ENCODE results near the gene PADI3. TPM values are rescaled to one million over a fixed set of nuclear protein-coding genes. Genes with fewer than 3 reads are reported as not detected.
"Not testable (repeated sequence)": the region's sequence is repeated elsewhere in the genome, so short reads cannot be mapped to it uniquely, and the experiment has no call there.

Gene PADI3
- total and polyA plus RNA-seq, 4 donors: 0.13 TPM; not detected in 3

- ATAC-seq (ENCODE audit: insufficient read depth, low FRiP score) (no peak), DNase-seq (no peak)
- Histone ChIP-seq H3K4me3 (no peak overlapping the region), H3K9me3 (ENCODE audit: control insufficient read depth in 4 of 4, insufficient read depth in 3 of 4, low read length in 3 of 4) (peaks cover 0 to 5% (median 2%) of the 10 kb centered on the region in 4 donors), H3K4me1 (ENCODE audit: control insufficient read depth in 5 of 5, insufficient read depth in 5 of 5, low read length in 5 of 5) (no peaks in the 10 kb centered on the region), H3K9ac (ENCODE audit: insufficient read depth in 1 of 2, low read length in 2 of 2) (no peak overlapping the region), H3K36me3 (ENCODE audit: control insufficient read depth in 4 of 4, insufficient read depth in 4 of 4, low read length in 4 of 4) (no peaks in the 10 kb centered on the region), H3K27me3 (ENCODE audit: control insufficient read depth in 3 of 3, insufficient read depth in 3 of 3, low read length in 2 of 3) (no peaks in the 10 kb centered on the region), H3K27ac (ENCODE audit: low read depth in 1 of 2, low read length in 1 of 2) (no peak overlapping the region)
- WGBS, 2 donors: 83 to 87% methylated on average over 9 of the region's 9 CpGs
- TF ChIP-seq CTCF (IDR thresholded peaks at IDR 0.05; ENCODE audit: control extremely low read depth, extremely low read depth): no peak
These were observed 67.8 kb downstream of the PADI3 start for GRCh38 chr1:17316704-17317103.

GRCh38 chr1:17318262-17318661, 69.4 kb downstream of the PADI3 start:
- no peak overlapping the region for H3K4me3 ChIP-seq
- peaks cover 0 to 6% (median 4%) of the 10 kb centered on the region in 4 donors for H3K9me3 ChIP-seq (ENCODE audit: control insufficient read depth in 4 of 4, insufficient read depth in 3 of 4, low read length in 3 of 4)
- H3K27ac ChIP-seq (ENCODE audit: low read depth in 1 of 2, low read length in 1 of 2): no peak overlapping the region
- H3K36me3 ChIP-seq (ENCODE audit: control insufficient read depth in 4 of 4, insufficient read depth in 4 of 4, low read length in 4 of 4): no peaks in the 10 kb centered on the region
- no peaks in the 10 kb centered on the region for H3K27me3 ChIP-seq (ENCODE audit: control insufficient read depth in 3 of 3, insufficient read depth in 3 of 3, low read length in 2 of 3)
- ATAC-seq (ENCODE audit: insufficient read depth, low FRiP score) (no peak), DNase-seq (no peak)
- TF ChIP-seq CTCF (IDR thresholded peaks at IDR 0.05; ENCODE audit: control extremely low read depth, extremely low read depth): no peak
- no peak overlapping the region for H3K9ac ChIP-seq (ENCODE audit: insufficient read depth in 1 of 2, low read length in 2 of 2)
- WGBS, 2 donors: 51 to 70% methylated on average over 6 of the region's 6 CpGs
- no peaks in the 10 kb centered on the region for H3K4me1 ChIP-seq (ENCODE audit: control insufficient read depth in 5 of 5, insufficient read depth in 5 of 5, low read length in 5 of 5)

- WGBS, 2 donors: 90 to 93% methylated on average over 11 of the region's 11 CpGs
- peaks cover 0 to 6% (median 4%) of the 10 kb centered on the region in 4 donors for H3K9me3 ChIP-seq (ENCODE audit: control insufficient read depth in 4 of 4, insufficient read depth in 3 of 4, low read length in 3 of 4)
- DNase-seq (no peak), ATAC-seq (ENCODE audit: insufficient read depth, low FRiP score) (no peak)
- H3K36me3 ChIP-seq (ENCODE audit: control insufficient read depth in 4 of 4, insufficient read depth in 4 of 4, low read length in 4 of 4): no peaks in the 10 kb centered on the region
- no peak overlapping the region for H3K9ac ChIP-seq (ENCODE audit: insufficient read depth in 1 of 2, low read length in 2 of 2)
- no peaks in the 10 kb centered on the region for H3K27me3 ChIP-seq (ENCODE audit: control insufficient read depth in 3 of 3, insufficient read depth in 3 of 3, low read length in 2 of 3)
- H3K4me1 ChIP-seq (ENCODE audit: control insufficient read depth in 5 of 5, insufficient read depth in 5 of 5, low read length in 5 of 5): no peaks in the 10 kb centered on the region
- no peak for TF ChIP-seq CTCF (IDR thresholded peaks at IDR 0.05; ENCODE audit: control extremely low read depth, extremely low read depth)
- H3K4me3 ChIP-seq: no peak overlapping the region
- no peak overlapping the region for H3K27ac ChIP-seq (ENCODE audit: low read depth in 1 of 2, low read length in 1 of 2)
These were observed 70.9 kb downstream of the PADI3 start for GRCh38 chr1:17319561-17320350.

- not testable (repeated sequence) for H3K27me3 ChIP-seq (ENCODE audit: control insufficient read depth in 3 of 3, insufficient read depth in 3 of 3, low read length in 2 of 3); ATAC-seq (ENCODE audit: insufficient read depth, low FRiP score); H3K9me3 ChIP-seq (ENCODE audit: control insufficient read depth in 4 of 4, insufficient read depth in 3 of 4, low read length in 3 of 4); DNase-seq; H3K4me1 ChIP-seq (ENCODE audit: control insufficient read depth in 5 of 5, insufficient read depth in 5 of 5, low read length in 5 of 5); H3K36me3 ChIP-seq (ENCODE audit: control insufficient read depth in 4 of 4, insufficient read depth in 4 of 4, low read length in 4 of 4); H3K27ac ChIP-seq (ENCODE audit: low read depth in 1 of 2, low read length in 1 of 2); H3K9ac ChIP-seq (ENCODE audit: insufficient read depth in 1 of 2, low read length in 2 of 2); H3K4me3 ChIP-seq
- WGBS, 2 donors: 79 to 80% methylated on average over 6 of the region's 6 CpGs
These were observed 73.0 kb downstream of the PADI3 start for GRCh38 chr1:17321857-17322390.

Measured in lung (tissue), 12 donors.